Gastrocnemius medialis (tissue), 4 donors: ENCODE results near the gene SLC9A5. TPM values are rescaled to one million over a fixed set of nuclear protein-coding genes. Genes with fewer than 3 reads are reported as not detected.
A peak's percentile ranks its signal among the peaks of the same experiment; 100 is the strongest.

Experiments used
- ATAC-seq, 2 donors: fragments of 150-250 bp; one replicate each; pipeline ENCODE4 v1.9.1; 2016
- DNase-seq, 2 donors: peaks; one replicate each; pipeline ENCODE4 v3.0.0-alpha.2; 2019
- H3K27ac ChIP-seq, 4 donors: fragments of 200-600 bp; sonication (generic); 1 replicate in 1 of 4; 2 replicates in 3 of 4; pipeline ENCODE4 v1.5.1; 2016 to 2018; ENCODE audit warnings: mild to moderate bottlenecking in 2 of 4, moderate library complexity in 1 of 4
- H3K27me3 ChIP-seq, 3 donors: fragments of 200-600 bp; sonication (generic) in 2 of 3; 1 replicate in 1 of 3; 2 replicates in 2 of 3; pipeline versions ENCODE4 v1.5.1 to v1.6.0; 2016 to 2019; ENCODE audit warnings: mild to moderate bottlenecking in 1 of 3, moderate library complexity in 1 of 3
- H3K36me3 ChIP-seq, 2 donors: fragments of 200-600 bp; sonication (generic) in 1 of 2; one replicate each; pipeline ENCODE4 v1.5.1; 2017 to 2018
- H3K4me1 ChIP-seq, 2 donors: fragments of 200-600 bp; sonication (generic) in 1 of 2; one replicate each; pipeline ENCODE4 v1.5.1; 2016 to 2017; ENCODE audit warnings: mild to moderate bottlenecking in 2 of 2
- H3K4me3 ChIP-seq, 4 donors: fragments of 200-600 bp; sonication (generic) in 3 of 4; 1 replicate in 1 of 4; 2 replicates in 3 of 4; pipeline ENCODE4 v1.5.1; 2016 to 2019; ENCODE audit warnings: mild to moderate bottlenecking in 2 of 4
- H3K9me3 ChIP-seq, 3 donors: fragments of 200-600 bp; sonication (generic) in 2 of 3; 1 replicate in 1 of 3; 2 replicates in 2 of 3; pipeline ENCODE4 v1.5.1; 2016 to 2019
- CTCF ChIP-seq, 5 experiments: fragments of 450-650 bp in 3 of 5; fragments of 200-600 bp in 2 of 5; sonication (generic) in 2 of 5; IDR thresholded peaks in 4 of 5; conservative IDR thresholded peaks in 1 of 5; 1 replicate in 4 of 5; 2 replicates in 1 of 5; pipeline ENCODE4 v1.5.1; 2016 to 2019; ENCODE audit warnings: antibody characterized with exemption in 5 of 5, mild to moderate bottlenecking in 3 of 5, moderate library complexity in 3 of 5
- POLR2A ChIP-seq, 2 donors: fragments of 450-650 bp; IDR thresholded peaks; one replicate each; pipeline ENCODE4 v1.6.1; 2017; ENCODE audit warnings: antibody characterized with exemption in 2 of 2, mild to moderate bottlenecking in 2 of 2, moderate library complexity in 2 of 2
- in situ Hi-C, 4 donors: fragments of 200-750 bp; cut with MboI; loops; one replicate each; pipeline versions ENCODE4 v1.15.0 to v1.8.0; 2017; ENCODE audit warnings: low sequenced_read_pairs in 4 of 4
- intact Hi-C: fragments of 100-400 bp; cut with DNase I; formaldehyde crosslinking; loops from one replicate; pipeline ENCODE4 v1.15.1; 2023; ENCODE audit warnings: low total_unique reads
- total RNA-seq, 4 donors: library from RNA; depleted of rRNA; stranded (reverse); fragments of >200 nt; gene quantifications; one replicate each; pipeline versions ENCODE4 v1.1.0 to v1.2.3, GENCODE V29; 2016

The SLC9A5 gene
- total RNA-seq, 4 donors from 2014 or later = 0.61 to 2.0 (median 1.2) TPM

- ATAC-seq = peak in 1 of 2 donors; percentile 15
- H3K4me1 ChIP-seq = peaks cover 23 to 26% of the 10 kb centered on the region in 2 donors
- H3K27me3 ChIP-seq = no peaks in the 10 kb centered on the region
- intact Hi-C loops (no loop called here), in situ Hi-C loops (no loop called here)
- peaks cover 0 to 5% of the 10 kb centered on the region in 2 donors for H3K36me3 ChIP-seq
- peak overlapping the region; percentile 53 to 83 (median 70) for H3K27ac ChIP-seq
- no peak overlapping the region for H3K4me3 ChIP-seq
- peak in 1 of 2 donors; percentile 38 for DNase-seq
- TF ChIP-seq CTCF (IDR thresholded peaks at IDR 0.05 in 4 of 5, conservative IDR thresholded peaks at IDR 0.05 in 1 of 5) (no peak), POLR2A (IDR thresholded peaks at IDR 0.05) (no peak)
- no peaks in the 10 kb centered on the region for H3K9me3 ChIP-seq
These were observed 40.5 kb upstream of the SLC9A5 start for GRCh38 chr16:67208154-67208896.

- intact Hi-C loops (no loop called here), in situ Hi-C loops (no loop called here)
- peak overlapping the region in 1 of 4 donors; percentile 40 for H3K27ac ChIP-seq
- TF ChIP-seq CTCF (IDR thresholded peaks at IDR 0.05 in 4 of 5, conservative IDR thresholded peaks at IDR 0.05 in 1 of 5) (no peak), POLR2A (IDR thresholded peaks at IDR 0.05) (no peak)
- DNase-seq = no peak
- no peaks in the 10 kb centered on the region for H3K36me3 ChIP-seq
- H3K9me3 ChIP-seq = no peaks in the 10 kb centered on the region
- no peak for ATAC-seq
- H3K4me1 ChIP-seq = peaks cover 35 to 38% of the 10 kb centered on the region in 2 donors
- H3K4me3 ChIP-seq = no peak overlapping the region
- no peaks in the 10 kb centered on the region for H3K27me3 ChIP-seq
These were observed 39.2 kb upstream of the SLC9A5 start for GRCh38 chr16:67209565-67209964.

GRCh38 chr16:67210069-67210937 is 38.5 kb upstream of the SLC9A5 start:
- H3K36me3 ChIP-seq = no peaks in the 10 kb centered on the region
- peak overlapping the region in 1 of 4 donors; percentile 54 for H3K27ac ChIP-seq
- DNase-seq (no peak), ATAC-seq (no peak)
- TF ChIP-seq CTCF (IDR thresholded peaks at IDR 0.05 in 4 of 5, conservative IDR thresholded peaks at IDR 0.05 in 1 of 5) (no peak), POLR2A (IDR thresholded peaks at IDR 0.05) (no peak)
- intact Hi-C loops (no loop called here), in situ Hi-C loops (no loop called here)
- H3K4me1 ChIP-seq = peaks cover 38 to 43% of the 10 kb centered on the region in 2 donors
- no peak overlapping the region for H3K4me3 ChIP-seq
- H3K9me3 ChIP-seq = no peaks in the 10 kb centered on the region
- no peaks in the 10 kb centered on the region for H3K27me3 ChIP-seq

GRCh38 chr16:67211674-67212073 is 37.1 kb upstream of the SLC9A5 start:
- Histone ChIP-seq H3K4me3 (no peak overlapping the region), H3K36me3 (no peaks in the 10 kb centered on the region)
- in situ Hi-C loops = no loop called here

More at GRCh38 chr16:67211674-67212073, 37.1 kb upstream of the SLC9A5 start:
- intact Hi-C loops = no loop called here
- no peak for ATAC-seq
- TF ChIP-seq POLR2A (IDR thresholded peaks at IDR 0.05) (no peak), CTCF (IDR thresholded peaks at IDR 0.05 in 4 of 5, conservative IDR thresholded peaks at IDR 0.05 in 1 of 5) (no peak)
- Histone ChIP-seq H3K27me3 (no peaks in the 10 kb centered on the region), H3K27ac (no peak overlapping the region), H3K4me1 (peaks cover 38 to 43% of the 10 kb centered on the region in 2 donors), H3K9me3 (no peaks in the 10 kb centered on the region)
- DNase-seq = no peak
